Mucosa of stomach (tissue), 1 donor: ENCODE data around the gene TFAP2C.

Experiments
- H3K27me3 ChIP-seq: one replicate; pipeline ENCODE4 v1.7.0; 2013; ENCODE audit warnings: mild to moderate bottlenecking, low read length; ENCODE audit not compliant: control insufficient read depth, insufficient read depth
- H3K36me3 ChIP-seq: one replicate; pipeline ENCODE4 v1.7.0; 2013; ENCODE audit warnings: low read length; ENCODE audit not compliant: control insufficient read depth, insufficient read depth
- H3K4me1 ChIP-seq: one replicate; pipeline ENCODE4 v1.7.0; 2013; ENCODE audit warnings: mild to moderate bottlenecking, low read length; ENCODE audit not compliant: control insufficient read depth, insufficient read depth
- H3K4me3 ChIP-seq: one replicate; pipeline ENCODE4 v1.7.0; 2013; ENCODE audit warnings: low read length
- H3K9ac ChIP-seq: one replicate; pipeline ENCODE4 v1.7.0; 2013; ENCODE audit warnings: mild to moderate bottlenecking, low read length, moderate library complexity
- H3K9me3 ChIP-seq: one replicate; pipeline ENCODE4 v1.7.0; 2013; ENCODE audit warnings: mild to moderate bottlenecking, low read length, moderate library complexity; ENCODE audit not compliant: control insufficient read depth
- donor health status: Pancreatic carcinoma.

Gene TFAP2C

GRCh38 chr20:56673450-56673849 lies 44.3 kb downstream of the TFAP2C start:
- H3K9me3 ChIP-seq = no peaks in the 10 kb centered on the region
- no peaks in the 10 kb centered on the region for H3K27me3 ChIP-seq
- no peaks in the 10 kb centered on the region for H3K36me3 ChIP-seq
- H3K4me1 ChIP-seq = no peaks in the 10 kb centered on the region
- H3K4me3 ChIP-seq = no peak overlapping the region
- no peak overlapping the region for H3K9ac ChIP-seq

DNA sequence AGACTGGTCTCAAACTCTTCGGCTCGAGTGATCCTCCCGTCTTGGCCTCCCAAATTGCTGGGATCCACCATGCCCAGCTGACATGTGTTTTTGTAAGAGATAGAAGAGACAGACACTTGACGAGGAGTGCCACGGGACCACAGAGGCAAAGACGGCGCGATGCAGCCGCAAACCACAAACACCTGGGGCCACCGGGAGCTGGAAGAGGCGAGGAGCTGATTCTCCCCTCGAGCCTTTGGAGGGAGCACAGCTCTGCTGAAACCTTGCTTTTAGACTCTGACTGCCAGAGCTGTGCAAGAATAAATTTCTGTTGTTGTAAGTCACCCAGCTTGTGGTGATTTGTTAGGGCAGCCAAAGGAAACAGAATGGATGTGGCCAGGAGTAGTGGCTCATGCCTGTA lies 46.9 kb downstream of the TFAP2C start:
- no peak overlapping the region for H3K9ac ChIP-seq
- no peaks in the 10 kb centered on the region for H3K36me3 ChIP-seq
- no peaks in the 10 kb centered on the region for H3K27me3 ChIP-seq
- H3K4me1 ChIP-seq = no peaks in the 10 kb centered on the region
- H3K4me3 ChIP-seq = no peak overlapping the region
- H3K9me3 ChIP-seq = no peaks in the 10 kb centered on the region

GRCh38 chr20:56676679-56677078 lies 47.6 kb downstream of the TFAP2C start:
- Histone ChIP-seq H3K4me1 (no peaks in the 10 kb centered on the region), H3K36me3 (no peaks in the 10 kb centered on the region), H3K27me3 (no peaks in the 10 kb centered on the region), H3K9ac (no peak overlapping the region), H3K9me3 (no peaks in the 10 kb centered on the region), H3K4me3 (no peak overlapping the region)

- H3K4me3 ChIP-seq = no peak overlapping the region
- no peaks in the 10 kb centered on the region for H3K9me3 ChIP-seq
- no peaks in the 10 kb centered on the region for H3K4me1 ChIP-seq
- no peaks in the 10 kb centered on the region for H3K27me3 ChIP-seq
- no peak overlapping the region for H3K9ac ChIP-seq
- no peaks in the 10 kb centered on the region for H3K36me3 ChIP-seq
Observed at GRCh38 chr20:56683077-56683865, 54.2 kb downstream of the TFAP2C start.

DNA sequence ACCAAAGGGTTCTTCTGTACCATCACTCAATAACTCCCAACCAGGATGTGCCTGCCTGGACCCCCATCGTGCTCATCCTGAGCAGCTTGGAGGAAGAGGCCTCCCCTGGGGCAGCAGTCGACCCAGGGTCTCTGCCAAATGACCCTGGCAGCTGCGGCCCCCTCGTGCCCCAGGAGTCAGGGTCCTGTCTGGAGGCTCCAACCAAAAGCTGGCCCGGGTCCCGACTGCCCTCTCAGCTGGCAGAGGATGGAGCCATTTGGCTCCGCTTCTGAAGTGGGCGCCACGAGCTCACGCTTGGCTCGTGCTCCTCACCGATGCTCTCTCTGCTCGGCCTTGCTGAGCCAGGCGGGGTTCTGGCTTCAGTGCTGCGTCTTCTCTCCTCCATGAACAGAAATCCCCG lies 56.8 kb downstream of the TFAP2C start:
- no peaks in the 10 kb centered on the region for H3K27me3 ChIP-seq
- H3K9ac ChIP-seq = no peak overlapping the region

GRCh38 chr20:56687061-56687460 lies 58.0 kb downstream of the TFAP2C start:
- no peaks in the 10 kb centered on the region for H3K9me3 ChIP-seq
- peaks cover 8% of the 10 kb centered on the region for H3K4me1 ChIP-seq
- no peaks in the 10 kb centered on the region for H3K36me3 ChIP-seq
- no peak overlapping the region for H3K9ac ChIP-seq
- no peak overlapping the region for H3K4me3 ChIP-seq
- no peaks in the 10 kb centered on the region for H3K27me3 ChIP-seq

More for the DNA sequence above, 56.8 kb downstream of the TFAP2C start:
- H3K4me3 ChIP-seq = no peak overlapping the region
- H3K36me3 ChIP-seq = no peaks in the 10 kb centered on the region
- H3K9me3 ChIP-seq = no peaks in the 10 kb centered on the region
- H3K4me1 ChIP-seq = peaks cover 7% of the 10 kb centered on the region

- H3K4me1 ChIP-seq = peaks cover 8% of the 10 kb centered on the region
- H3K36me3 ChIP-seq = no peaks in the 10 kb centered on the region
- H3K27me3 ChIP-seq = no peaks in the 10 kb centered on the region
- H3K4me3 ChIP-seq = no peak overlapping the region
- no peaks in the 10 kb centered on the region for H3K9me3 ChIP-seq
- H3K9ac ChIP-seq = no peak overlapping the region
Observed at GRCh38 chr20:56688106-56688505, 59.0 kb downstream of the TFAP2C start.
